HepG2 (cell line): Measurements from ENCODE around the gene PMM2. TPM values are rescaled to one million over a fixed set of nuclear protein-coding genes. Genes with fewer than 3 reads are reported as not detected.

Experiments used
- CC2D1A ChIP-seq: sonication (generic); formaldehyde crosslinking; IDR thresholded peaks from 2 replicates; pipeline ENCODE4 v1.8.1; 2023; ENCODE audit warnings: mild to moderate bottlenecking, missing genetic modification reagents
- CEBPB ChIP-seq: IDR thresholded peaks from 2 replicates; pipeline ENCODE4 v1.6.1; 2011; ENCODE audit warnings: low read depth, low read length, improper control_type of control experiment, borderline replicate concordance
- DDIT3 ChIP-seq: sonication (generic); formaldehyde crosslinking; IDR thresholded peaks from 2 replicates; pipeline ENCODE4 v1.4.0; 2020; ENCODE audit warnings: mild to moderate bottlenecking, missing genetic modification reagents
- EED ChIP-seq: sonication (generic); formaldehyde crosslinking; IDR thresholded peaks from 2 replicates; pipeline ENCODE4 v1.5.0; 2020; ENCODE audit warnings: mild to moderate bottlenecking, missing genetic modification reagents
- ESRRA ChIP-seq: sonication (generic); formaldehyde crosslinking; IDR thresholded peaks from 2 replicates; pipeline ENCODE4 v1.5.1; 2020; ENCODE audit warnings: mild to moderate bottlenecking, low read depth, missing genetic modification reagents
- FLYWCH1 ChIP-seq: sonication (generic); formaldehyde crosslinking; IDR thresholded peaks from 2 replicates; pipeline ENCODE4 v1.8.1; 2023; ENCODE audit warnings: mild to moderate bottlenecking, missing genetic modification reagents
- HES4 ChIP-seq: sonication (generic); formaldehyde crosslinking; IDR thresholded peaks from 2 replicates; pipeline ENCODE4 v1.9.0; 2021; ENCODE audit warnings: mild to moderate bottlenecking, missing genetic modification reagents, borderline replicate concordance
- NFKBIZ ChIP-seq: IDR thresholded peaks from 2 replicates; pipeline ENCODE4 v1.6.1; 2018; ENCODE audit warnings: missing genetic modification reagents, missing compliant biosample characterization
- NONO ChIP-seq, 2 experiments: fragments of 450-650 bp in 1 of 2; sonication (generic) in 1 of 2; formaldehyde crosslinking in 1 of 2; IDR thresholded peaks in 1 of 2; conservative IDR thresholded peaks in 1 of 2; 2 replicates each; pipeline versions ENCODE4 v1.6.1 to v1.8.0; 2017 to 2022; ENCODE audit warnings: mild to moderate bottlenecking in 1 of 2, missing genetic modification reagents in 1 of 2, moderate library complexity in 1 of 2
- NR3C1 ChIP-seq: sonication (generic); formaldehyde crosslinking; IDR thresholded peaks from 2 replicates; pipeline ENCODE4 v1.4.0; 2020; ENCODE audit warnings: missing genetic modification reagents
- PAF1 ChIP-seq: IDR thresholded peaks from 2 replicates; pipeline ENCODE4 v1.6.1; 2016; ENCODE audit warnings: missing genetic modification reagents, missing compliant biosample characterization
- PHF21A ChIP-seq: sonication (generic); formaldehyde crosslinking; IDR thresholded peaks from 2 replicates; pipeline ENCODE4 v1.5.0; 2020; ENCODE audit warnings: mild to moderate bottlenecking, missing genetic modification reagents
- RBAK ChIP-seq: sonication (generic); formaldehyde crosslinking; IDR thresholded peaks from 2 replicates; pipeline ENCODE4 v1.5.1; 2020; ENCODE audit warnings: mild to moderate bottlenecking, missing genetic modification reagents
- REXO4 ChIP-seq: sonication (generic); formaldehyde crosslinking; IDR thresholded peaks from 2 replicates; pipeline ENCODE4 v1.8.0; 2022; ENCODE audit warnings: missing genetic modification reagents, mild to moderate bottlenecking, borderline replicate concordance
- SPEN ChIP-seq: sonication (generic); formaldehyde crosslinking; IDR thresholded peaks from 2 replicates; pipeline ENCODE4 v1.5.1; 2020; ENCODE audit warnings: low read depth, mild to moderate bottlenecking, missing genetic modification reagents
- TGIF2 ChIP-seq: IDR thresholded peaks from 2 replicates; pipeline ENCODE4 v1.6.1; 2016; ENCODE audit warnings: control low read depth, missing compliant biosample characterization
- U2AF1 ChIP-seq: fragments of 200-400 bp; formaldehyde crosslinking; optimal IDR thresholded peaks from 2 replicates; pipeline ENCODE3; 2017; ENCODE audit warnings: mild to moderate bottlenecking, low read depth, low read length
- ZNF180 ChIP-seq: sonication (generic); formaldehyde crosslinking; IDR thresholded peaks from 2 replicates; pipeline ENCODE4 v1.4.0; 2020; ENCODE audit warnings: low read depth, missing genetic modification reagents, borderline replicate concordance
- ZNF329 ChIP-seq: sonication (generic); formaldehyde crosslinking; IDR thresholded peaks from 2 replicates; pipeline ENCODE4 v1.9.0; 2021; ENCODE audit warnings: low read depth, mild to moderate bottlenecking, missing genetic modification reagents
- ZNF557 ChIP-seq: sonication (generic); formaldehyde crosslinking; IDR thresholded peaks from 2 replicates; pipeline ENCODE4 v1.4.0; 2020; ENCODE audit warnings: missing genetic modification reagents
- ZNF574 ChIP-seq: sonication (generic); formaldehyde crosslinking; IDR thresholded peaks from 2 replicates; pipeline ENCODE4 v1.4.0; 2020; ENCODE audit warnings: missing genetic modification reagents
- ZNF614 ChIP-seq: IDR thresholded peaks from 2 replicates; pipeline ENCODE4 v1.6.1; 2018; ENCODE audit warnings: missing biosample characterization, missing genetic modification reagents, inconsistent platforms, borderline replicate concordance
- ZNF670 ChIP-seq: sonication (generic); formaldehyde crosslinking; IDR thresholded peaks from 2 replicates; pipeline ENCODE4 v1.8.0; 2022; ENCODE audit warnings: mild to moderate bottlenecking, missing genetic modification reagents, borderline replicate concordance
- ZNF776 ChIP-seq: sonication (generic); formaldehyde crosslinking; IDR thresholded peaks from 2 replicates; pipeline ENCODE4 v1.4.0; 2020; ENCODE audit warnings: mild to moderate bottlenecking, missing genetic modification reagents
- ZSCAN22 ChIP-seq: sonication (generic); formaldehyde crosslinking; IDR thresholded peaks from 2 replicates; pipeline ENCODE4 v1.4.0; 2020; ENCODE audit warnings: mild to moderate bottlenecking, missing genetic modification reagents
- ZSCAN31 ChIP-seq: sonication (generic); formaldehyde crosslinking; IDR thresholded peaks from 2 replicates; pipeline ENCODE4 v1.5.0; 2020; ENCODE audit warnings: low read depth, mild to moderate bottlenecking, missing genetic modification reagents
- ZXDC ChIP-seq: sonication (generic); formaldehyde crosslinking; IDR thresholded peaks from 2 replicates; pipeline ENCODE4 v1.5.0; 2020; ENCODE audit warnings: mild to moderate bottlenecking, missing genetic modification reagents
- polyA plus RNA-seq, 8 experiments: library from polyadenylated mRNA; depleted of rRNA in 3 of 8; stranded (reverse) in 7 of 8; unstranded in 1 of 8; fragments of >200 nt; fragmentation: Illumina TruSeq in 4 of 8; extraction: Trizol in 4 of 8; gene quantifications; 2 replicates each; pipeline versions ENCODE4 v1.2.1 to v1.2.3, GENCODE V29; 2011 to 2016; ENCODE audit warnings: low read depth in 4 of 8, missing spikeins in 1 of 8, mixed read lengths in 1 of 8; ENCODE audit not compliant: insufficient read depth in 1 of 8
- total RNA-seq, 5 experiments: library from RNA; depleted of rRNA; stranded (reverse); fragments of >200 nt; fragmentation: Illumina TruSeq; extraction: Trizol; gene quantifications; 2 replicates each; pipeline ENCODE4 v1.2.3, GENCODE V29; 2016; ENCODE audit warnings: low read depth in 1 of 5

PMM2 gene
- total and polyA plus RNA-seq, 2 of the 13 experiments (the other 11 are each of a cell fraction or from before 2014, with no cell fraction given), result 52.2 to 93.7 TPM

GRCh38 chr16:8880839-8881510 lies 83.3 kb downstream of the PMM2 start (continued):
- TF ChIP-seq DDIT3 (no peak), NONO (IDR thresholded peaks at IDR 0.05) (no peak), NONO (CRISPR knock-in tag; conservative IDR thresholded peaks at IDR 0.05) (no peak), HES4 (no peak), REXO4 (no peak), CEBPB (peak; percentile 9; the same call in 1 of the 2 replicates), CC2D1A (CRISPR knock-in tag) (no peak), ZNF614 (no peak), TGIF2 (CRISPR knock-in tag) (no peak), ZSCAN31 (CRISPR knock-in tag) (no peak), ZNF557 (CRISPR knock-in tag) (no peak), ZNF574 (CRISPR knock-in tag) (no peak), ZNF776 (CRISPR knock-in tag) (no peak), U2AF1 (no peak), NR3C1 (CRISPR knock-in tag) (no peak), ZNF670 (CRISPR knock-in tag) (0 out of 2 replicates have a peak, but pooled peaks have one; percentile 55), PHF21A (CRISPR knock-in tag) (0 out of 2 replicates have a peak, but pooled peaks have one; percentile 2), EED (no peak), NFKBIZ (CRISPR knock-in tag) (no peak), ZNF329 (CRISPR knock-in tag) (no peak), RBAK (CRISPR knock-in tag) (no peak), ESRRA (CRISPR knock-in tag) (no peak), FLYWCH1 (CRISPR knock-in tag) (no peak), SPEN (no peak), ZSCAN22 (CRISPR knock-in tag) (no peak), ZNF180 (CRISPR knock-in tag) (no peak), PAF1 (CRISPR knock-in tag) (no peak), ZXDC (CRISPR knock-in tag) (no peak)
